RPMI7951 (cell line): ENCODE results near the gene DPF3. TPM values are rescaled to one million over a fixed set of nuclear protein-coding genes. Genes with fewer than 3 reads are reported as not detected.

Experiments
- DNase-seq: peaks from one replicate; pipeline ENCODE4 v3.0.0-alpha.2; 2012; ENCODE audit warnings: low read depth
- total RNA-seq: library from RNA; depleted of rRNA; stranded (reverse); fragments of >200 nt; shearing (Covaris generic); gene quantifications from 2 replicates; pipeline ENCODE4 v1.2.3, GENCODE V29; 2014

Gene DPF3
- total RNA-seq, 1 experiment from 2014 or later: 6.5 TPM

DNA sequence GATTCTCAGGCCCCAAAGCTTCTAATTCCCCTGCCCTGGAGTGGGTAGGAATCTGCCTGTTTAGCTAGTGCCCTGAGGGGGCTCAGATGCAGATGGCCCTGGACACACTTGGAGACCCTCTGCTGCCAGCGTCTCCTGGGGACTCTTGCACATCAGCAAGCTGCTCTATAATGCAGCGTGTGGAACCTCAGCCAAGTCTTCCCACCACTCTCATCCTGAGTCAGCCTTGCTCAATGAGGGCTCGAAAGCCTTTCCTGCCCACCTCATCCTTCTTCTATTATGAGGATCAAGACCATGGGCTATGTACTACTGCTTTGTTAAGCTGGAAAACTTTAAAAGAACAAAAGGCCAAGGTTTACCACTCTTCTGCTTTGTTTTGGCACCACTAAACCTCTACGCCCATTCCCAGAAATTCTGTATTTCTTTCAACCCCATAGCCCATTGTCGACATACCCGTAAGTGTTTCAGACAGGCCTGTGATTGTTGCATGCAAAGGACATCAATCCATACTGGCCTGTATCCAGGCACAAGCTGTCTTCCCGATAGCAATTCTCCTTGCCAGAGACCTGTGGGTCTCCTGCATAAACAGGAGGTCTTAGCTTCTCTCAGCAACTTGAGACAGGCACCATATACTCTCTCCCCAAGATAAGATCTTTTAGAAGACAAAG, 246.9 kb downstream of the DPF3 start:
- DNase-seq: peak; percentile 65

DNA sequence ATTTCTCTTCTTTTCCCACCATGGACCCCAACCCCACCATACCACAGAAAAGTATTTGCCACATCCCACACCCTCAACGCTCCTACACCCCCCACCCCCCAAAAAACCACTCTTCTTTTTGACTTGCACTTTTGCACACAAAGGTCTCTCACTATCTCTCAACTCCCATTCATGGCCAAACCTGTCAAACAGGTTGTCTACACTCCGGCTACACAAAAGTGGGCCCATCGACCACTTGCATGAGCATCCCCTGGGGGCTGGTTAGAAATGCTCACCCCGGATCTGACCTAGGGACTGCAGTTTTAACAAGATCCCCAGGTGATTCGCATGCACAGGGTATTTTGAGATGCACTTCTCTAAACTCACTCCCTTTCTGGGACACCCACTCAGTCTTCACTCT, 248.2 kb downstream of the DPF3 start:
- no peak for DNase-seq

DNA sequence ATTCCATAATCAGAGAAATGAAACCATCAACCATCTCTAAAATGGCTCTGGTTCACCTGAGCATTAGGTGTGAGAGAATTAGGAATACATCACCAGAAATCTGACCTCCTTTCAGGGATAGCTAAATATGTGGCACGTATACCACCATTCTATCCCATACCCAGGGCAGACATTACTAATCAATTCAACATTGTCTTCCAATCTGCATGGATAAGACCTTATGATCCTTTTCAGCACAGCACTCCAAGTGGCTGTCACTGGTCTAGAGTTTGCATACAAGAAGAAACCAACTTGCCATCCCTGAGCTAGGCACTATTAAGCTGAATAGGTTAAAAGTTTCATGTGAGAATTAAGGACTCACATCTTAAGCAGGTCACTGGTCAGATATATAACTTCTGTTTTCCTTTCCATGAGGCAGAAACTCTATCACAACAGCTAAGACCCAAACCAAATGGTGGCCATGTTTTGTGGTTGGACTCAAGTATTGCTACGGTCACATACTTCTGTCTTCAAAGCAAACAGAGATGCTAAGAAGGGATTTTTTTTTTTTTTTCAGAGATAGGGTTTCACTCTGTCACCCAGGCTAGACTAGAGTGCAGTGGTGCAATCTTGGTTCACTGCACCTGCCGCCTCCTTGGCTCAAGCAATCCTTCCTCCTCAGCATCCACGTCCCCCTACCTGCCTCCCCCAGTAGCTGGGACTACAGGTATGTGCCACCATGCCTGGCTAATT, 249.0 kb downstream of the DPF3 start:
- no peak for DNase-seq

DNA sequence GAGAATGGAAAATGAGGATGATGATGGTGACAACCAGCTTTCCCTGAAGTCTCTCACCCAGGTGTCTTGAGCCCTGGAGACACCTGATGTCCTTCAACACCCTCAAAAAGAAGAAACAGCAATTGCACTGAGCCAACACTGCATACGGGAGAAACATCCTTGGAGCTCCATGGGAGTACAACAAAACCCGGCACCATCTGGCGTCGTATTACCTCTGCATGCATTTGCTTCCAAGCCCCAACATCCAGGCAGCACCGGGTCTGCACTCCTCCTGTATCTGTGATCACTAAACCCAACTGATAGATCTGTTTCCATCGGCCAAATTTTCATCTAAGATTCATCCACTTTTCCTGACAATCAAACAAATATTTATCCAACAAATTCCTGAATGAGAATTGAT, 249.9 kb downstream of the DPF3 start:
- DNase-seq: no peak

DNA sequence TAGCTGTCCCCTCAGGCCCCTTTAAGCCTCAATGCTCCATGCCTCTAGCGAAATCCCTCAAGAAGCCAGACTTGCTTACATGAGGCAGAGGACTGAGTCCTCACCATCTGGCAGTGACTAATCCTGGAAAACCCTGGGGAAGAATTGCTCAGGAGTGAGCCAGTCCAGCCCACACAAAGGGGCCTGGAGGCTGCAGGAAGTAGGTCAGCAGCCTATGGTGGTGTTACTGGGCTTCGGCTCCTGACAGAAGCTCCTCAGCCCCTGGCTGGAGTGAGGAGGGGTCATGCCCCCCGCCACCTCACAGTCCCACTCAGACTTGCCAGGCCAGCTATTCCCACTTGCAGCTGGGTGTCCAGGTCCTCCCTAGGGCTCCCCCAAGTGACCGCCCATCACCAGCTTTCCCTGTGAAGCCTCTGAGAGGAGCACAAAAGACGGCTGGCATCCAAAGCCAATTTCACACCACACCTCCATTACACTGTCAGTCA, 250.5 kb downstream of the DPF3 start:
- peak; percentile 99 for DNase-seq

DNA sequence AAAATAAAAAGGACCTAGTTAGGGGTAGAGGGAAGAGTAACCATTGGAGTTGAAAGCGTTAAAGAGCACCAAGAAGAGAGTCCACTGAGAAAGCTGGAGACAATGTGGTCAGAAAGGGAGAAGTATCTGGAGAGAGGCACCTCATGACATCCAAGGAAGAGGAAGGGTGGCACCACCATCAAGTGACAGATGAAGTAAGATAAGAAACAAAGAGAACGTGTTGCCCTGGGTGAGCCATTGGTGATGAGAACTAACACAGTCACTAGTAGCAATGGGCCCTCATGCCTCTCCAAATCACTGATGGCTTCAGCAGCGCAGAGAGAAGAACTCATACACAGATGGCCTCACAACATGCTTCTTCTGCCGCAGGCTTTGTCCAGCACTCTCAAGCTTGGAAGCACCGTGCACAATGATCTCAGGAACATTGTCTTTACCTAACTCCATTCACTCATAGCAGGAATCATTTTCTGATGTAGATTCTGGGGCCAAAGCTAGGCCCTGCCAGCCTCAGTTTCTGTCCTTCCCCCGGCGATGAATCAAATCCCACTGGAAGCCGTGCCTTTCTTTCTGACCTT, 252.9 kb downstream of the DPF3 start:
- no peak for DNase-seq

DNA sequence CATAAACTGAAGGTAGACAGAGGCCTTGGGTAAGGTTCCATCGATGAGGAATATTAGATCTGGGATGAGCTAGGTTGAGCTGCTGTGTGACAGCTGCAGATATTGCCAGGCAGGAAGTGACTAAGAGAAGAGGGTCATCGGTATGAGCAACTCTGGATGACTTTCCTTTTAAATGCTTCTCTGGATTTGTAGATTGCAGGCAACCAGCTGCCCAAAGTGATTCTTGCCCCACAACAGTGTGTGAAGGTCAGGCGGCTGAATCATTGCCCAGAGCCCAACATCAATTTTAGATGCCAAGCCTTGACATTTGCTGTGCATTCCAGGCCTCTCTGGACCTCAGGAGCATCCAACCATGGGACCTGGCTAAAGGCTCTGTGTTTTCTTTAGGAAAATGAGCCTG, 255.9 kb downstream of the DPF3 start:
- peak; percentile 97 for DNase-seq

DNA sequence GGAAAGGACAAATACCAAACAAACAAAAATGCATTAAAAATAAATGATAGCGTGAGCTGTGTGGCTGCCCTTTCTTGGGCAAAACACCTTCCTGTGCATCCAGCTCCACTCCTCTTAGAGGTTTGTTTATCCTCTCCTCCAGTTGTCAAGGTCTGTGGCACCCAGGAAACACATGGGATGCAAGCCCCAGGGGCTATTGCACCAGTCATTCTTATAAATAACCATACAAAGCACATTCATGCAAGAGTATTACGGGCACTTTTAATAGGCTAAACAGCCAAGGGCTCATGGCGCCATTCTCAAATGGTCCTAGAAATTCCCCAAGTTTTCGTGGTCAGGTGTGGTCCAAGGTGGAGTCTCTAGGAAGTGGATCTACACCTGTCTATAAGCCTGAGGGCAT, 257.0 kb downstream of the DPF3 start:
- DNase-seq: peak; percentile 49

DNA sequence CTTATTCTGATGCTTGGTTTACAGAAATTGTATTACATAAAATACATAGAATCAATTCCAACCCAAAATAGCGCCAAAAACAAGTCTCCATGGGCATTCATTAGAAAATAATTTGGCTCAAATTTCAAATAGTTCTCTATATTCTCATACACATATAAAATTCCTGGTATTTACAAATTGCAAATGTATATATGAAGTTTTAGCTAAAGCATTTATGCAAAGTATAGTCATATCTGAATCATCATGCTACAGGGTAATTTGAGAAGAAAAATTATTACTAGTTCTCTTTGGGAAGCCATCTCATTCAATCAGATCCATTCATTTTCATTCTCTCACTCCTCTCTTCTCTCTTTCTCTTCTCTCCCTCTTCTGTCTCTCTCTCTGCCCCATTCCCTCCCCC, 257.8 kb downstream of the DPF3 start:
- DNase-seq: no peak

DNA sequence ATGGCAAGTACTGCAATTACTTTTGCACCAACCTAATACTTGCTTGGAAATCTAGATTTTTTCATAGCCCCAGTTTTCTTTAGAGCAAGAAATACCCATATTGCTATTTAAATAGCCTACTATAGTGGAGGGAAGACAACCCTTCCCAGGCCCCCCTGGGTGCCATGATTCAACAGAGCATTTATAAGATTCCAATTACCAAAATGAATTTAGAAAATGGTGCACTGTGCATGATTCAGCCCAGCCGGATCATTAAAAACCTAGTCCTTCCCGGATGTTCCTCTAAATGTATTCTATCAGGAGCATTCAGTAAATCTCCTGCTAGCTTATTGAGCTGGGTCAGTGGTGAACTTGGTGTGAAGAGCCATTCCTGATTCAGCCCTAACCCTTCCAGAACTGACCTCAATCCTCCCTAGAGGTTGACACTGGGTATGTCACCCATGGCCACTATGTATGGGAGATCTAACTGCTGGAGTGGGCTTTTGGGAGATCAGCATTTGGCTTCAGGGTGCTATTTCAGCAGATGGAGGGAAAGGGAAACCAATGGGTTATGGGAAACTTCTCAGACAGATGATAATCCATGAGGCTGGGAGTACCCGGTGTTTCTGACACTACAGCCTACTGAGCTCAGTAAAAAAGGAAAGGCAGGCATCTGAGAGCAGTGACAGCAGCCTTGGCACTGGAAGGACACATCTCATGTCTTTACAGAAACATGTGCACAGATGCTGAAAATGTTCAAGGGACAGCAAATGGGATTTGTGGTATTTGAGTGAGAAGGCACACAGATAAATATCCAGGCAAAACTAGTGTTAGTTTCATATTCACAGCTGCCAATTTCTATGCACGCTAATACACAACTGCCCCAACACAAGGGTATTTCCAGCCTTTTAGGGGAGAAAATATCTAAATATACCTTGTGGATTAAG, 258.9 kb downstream of the DPF3 start:
- peak; percentile 40 for DNase-seq

DNA sequence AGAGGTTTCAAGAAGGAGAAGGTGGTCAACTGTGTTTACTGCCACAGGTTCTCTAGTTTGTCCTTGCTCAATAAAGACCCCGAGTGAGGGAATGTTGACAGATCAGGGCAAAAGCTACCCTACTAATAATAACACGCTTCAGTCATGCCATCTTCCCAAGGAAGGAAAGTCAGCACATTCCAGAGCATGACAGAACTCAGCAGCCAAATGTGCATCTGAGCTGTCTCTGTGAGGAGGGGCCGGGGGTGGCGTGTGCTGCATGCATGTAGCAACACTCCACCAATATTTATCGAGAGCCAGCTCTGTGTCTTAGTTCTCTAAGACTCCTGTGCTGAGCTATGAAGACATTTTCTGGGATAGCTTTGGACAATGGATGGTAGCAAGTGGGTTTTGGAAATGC, 260.4 kb downstream of the DPF3 start:
- DNase-seq: no peak

DNA sequence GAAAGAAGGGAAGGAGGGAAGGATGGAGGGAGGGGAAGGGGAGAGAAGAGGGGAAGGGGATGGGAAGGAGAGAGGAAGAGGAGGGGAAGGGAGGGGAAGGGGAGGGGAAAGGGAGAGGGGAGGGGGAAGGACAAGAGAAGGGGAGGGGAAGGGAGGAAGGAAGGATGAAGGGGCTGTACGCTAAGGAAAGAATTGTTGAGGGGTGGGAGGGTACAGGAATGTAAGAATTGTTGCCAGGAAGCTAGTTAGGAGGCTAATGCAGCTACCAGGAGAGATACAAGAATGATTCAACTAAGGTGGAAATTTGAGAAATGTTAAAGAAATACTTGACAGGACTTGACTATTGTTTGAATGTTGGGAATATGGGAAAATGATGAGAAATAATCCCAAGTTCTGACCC, 261.2 kb downstream of the DPF3 start:
- no peak for DNase-seq

DNA sequence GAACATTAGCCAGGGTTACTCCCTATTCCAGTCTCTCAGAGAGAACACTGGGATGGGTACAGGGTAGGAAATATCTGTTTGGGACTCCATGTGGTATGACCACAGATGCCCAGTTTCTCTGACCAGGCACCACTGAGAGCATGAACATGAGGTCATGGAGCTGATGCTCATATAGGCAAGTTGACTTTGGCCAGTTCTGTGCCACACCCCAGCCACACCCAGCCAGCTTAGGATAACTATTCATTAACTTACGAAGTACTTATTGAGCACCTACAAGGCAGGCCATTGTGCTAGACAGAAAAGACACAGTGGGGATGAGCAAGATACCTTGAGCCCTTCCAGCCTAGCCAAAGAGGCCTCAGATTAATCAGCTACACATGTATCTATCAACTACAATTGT, 262.5 kb downstream of the DPF3 start:
- DNase-seq: no peak

DNA sequence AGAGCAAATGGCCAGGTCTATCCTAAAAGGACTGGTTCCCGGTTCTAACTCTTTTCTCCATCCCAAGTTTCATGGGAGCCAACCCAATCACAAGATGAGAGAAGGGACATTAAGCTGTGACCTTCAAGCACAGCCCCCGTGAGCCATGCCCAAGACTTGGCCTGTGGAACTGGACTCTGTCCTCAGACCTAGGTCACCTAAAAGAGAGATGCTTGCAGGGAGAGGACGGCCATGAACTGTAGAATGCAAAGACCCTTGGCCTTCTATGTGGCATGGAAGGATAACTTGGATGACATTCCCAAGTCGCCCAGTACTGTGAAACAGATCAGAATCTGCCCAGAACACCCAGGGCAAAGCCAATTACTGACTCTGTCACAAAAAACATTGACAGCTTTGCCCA, 263.5 kb downstream of the DPF3 start:
- no peak for DNase-seq

DNA sequence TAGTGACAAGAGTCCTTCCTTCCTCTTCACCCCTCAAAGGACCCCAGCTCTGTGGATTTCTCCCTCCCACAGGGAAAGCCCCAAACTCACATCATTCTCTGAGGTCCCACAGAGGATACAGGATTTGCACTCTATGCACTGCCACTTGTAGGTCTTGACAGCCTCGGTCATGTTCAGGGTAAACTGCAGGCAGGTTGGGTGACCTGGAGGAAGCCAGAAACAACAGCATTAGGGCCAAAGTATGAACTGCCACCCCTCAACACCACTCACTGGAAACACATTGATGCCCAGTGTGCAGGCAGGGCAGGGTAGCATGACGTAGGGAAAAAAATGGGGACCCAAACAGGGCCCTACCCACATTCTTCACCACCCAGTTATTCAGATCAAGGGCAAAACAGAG, 264.4 kb downstream of the DPF3 start:
- no peak for DNase-seq

DNA sequence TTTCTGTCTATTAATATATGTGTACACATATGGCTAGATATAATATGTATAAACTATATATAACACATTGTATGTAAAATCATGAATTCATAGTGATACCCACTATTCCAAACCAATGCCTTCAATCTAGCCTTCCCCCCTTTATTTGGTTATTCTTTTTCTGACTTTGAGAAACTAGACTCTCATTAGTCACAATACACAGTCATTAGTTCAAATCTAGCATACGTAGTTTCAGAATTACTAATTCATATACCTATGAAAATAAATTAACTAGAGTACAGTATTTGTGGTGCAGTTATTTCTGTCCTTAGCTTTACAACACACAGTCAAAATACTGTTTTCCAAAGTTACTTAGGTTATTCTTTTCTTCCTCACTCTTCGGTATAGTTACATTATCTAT, 268.2 kb downstream of the DPF3 start:
- DNase-seq: no peak

DNA sequence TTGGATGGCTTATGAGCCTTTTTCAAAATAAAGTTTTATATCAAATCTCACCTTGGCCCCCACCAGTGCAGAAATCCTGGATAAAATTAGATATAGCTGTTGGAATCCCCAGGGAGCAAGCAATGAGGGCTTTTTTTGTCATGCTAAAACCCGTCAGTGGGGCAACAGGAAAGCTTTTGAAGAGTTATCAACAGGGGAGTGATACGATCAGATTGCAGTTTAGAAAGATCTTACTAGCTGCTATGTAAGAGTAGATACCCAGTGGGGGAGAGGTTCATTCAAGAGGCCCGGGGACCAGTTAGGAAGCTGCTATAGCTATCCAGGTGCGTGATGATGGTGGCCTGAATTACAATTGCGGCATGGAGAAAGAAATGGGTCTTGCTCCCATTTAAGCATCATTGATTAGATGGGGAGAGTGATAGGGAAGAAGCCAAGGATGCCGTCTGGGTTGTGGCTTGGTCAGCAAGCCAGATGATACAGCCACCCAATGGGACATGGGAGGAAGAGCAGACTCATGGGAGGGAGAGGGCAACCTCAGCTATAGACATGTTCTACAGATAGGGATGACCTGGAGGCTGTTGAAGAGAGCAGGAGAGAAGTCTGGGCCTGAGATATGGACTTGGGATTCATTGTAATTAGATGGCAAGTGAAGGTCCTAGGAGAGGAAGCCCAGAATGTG, 272.4 kb downstream of the DPF3 start:
- no peak for DNase-seq

DNA sequence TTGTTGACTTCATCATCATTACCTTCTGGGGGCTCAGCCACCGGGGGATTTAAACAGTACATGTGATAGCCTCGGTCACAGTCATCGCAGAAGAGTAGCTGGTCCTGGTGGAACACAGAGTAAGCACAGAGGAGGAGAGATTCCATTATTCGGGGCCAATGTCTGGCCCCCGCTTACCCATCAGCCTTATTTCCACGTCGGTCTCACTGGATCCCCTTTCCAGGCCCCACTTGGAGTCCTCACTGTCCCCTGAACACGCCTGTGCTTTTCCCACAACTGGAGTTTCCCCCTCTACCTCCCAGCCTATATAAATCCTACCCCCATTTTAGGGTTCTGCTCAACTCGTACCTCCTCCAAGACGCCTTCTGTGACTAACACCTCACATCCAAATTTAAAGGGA, 274.0 kb downstream of the DPF3 start:
- DNase-seq: no peak

DNA sequence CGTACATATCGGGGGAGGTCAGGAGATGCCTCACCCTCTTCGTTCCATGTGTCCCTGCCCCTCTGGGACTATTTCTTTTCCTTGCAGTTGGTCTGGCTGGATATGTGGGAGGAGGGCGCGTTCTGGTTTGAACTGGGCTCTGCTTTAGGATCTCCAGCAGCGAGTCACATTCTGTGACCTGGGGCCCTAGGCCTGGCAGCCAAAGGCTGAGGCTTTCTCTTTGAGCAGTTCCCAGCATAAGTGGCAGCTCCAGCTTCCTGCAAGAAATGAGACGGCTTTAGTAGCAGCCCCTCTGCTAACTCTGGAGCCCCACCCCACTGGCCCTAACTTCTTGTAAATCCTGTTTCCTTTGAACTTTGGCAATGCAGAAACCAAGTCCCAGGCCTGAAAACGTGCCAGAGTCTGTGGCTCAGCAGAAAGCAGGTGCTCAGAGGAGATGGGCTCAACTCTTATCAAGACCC, 274.8 kb downstream of the DPF3 start:
- DNase-seq: peak; percentile 67

DNA sequence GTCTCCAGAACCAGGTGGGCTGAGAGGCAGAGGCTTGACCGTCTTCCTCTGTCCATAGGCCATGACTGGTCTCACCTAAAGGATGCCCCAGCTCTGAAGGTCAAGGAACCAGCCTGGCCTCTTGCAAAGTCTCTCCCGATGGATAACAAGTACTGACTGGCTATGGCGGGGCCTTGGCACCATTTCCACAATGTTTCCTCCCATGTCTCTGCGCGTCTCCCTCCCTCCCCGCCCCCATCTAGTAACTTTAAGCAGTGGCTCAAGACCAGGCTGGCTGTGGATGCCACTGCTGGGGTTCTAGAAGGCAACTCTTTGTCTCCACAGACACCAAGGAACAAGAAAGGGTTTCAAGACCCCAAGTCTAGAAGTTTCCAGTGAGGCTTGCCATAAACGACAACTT, 275.5 kb downstream of the DPF3 start:
- no peak for DNase-seq

DNA sequence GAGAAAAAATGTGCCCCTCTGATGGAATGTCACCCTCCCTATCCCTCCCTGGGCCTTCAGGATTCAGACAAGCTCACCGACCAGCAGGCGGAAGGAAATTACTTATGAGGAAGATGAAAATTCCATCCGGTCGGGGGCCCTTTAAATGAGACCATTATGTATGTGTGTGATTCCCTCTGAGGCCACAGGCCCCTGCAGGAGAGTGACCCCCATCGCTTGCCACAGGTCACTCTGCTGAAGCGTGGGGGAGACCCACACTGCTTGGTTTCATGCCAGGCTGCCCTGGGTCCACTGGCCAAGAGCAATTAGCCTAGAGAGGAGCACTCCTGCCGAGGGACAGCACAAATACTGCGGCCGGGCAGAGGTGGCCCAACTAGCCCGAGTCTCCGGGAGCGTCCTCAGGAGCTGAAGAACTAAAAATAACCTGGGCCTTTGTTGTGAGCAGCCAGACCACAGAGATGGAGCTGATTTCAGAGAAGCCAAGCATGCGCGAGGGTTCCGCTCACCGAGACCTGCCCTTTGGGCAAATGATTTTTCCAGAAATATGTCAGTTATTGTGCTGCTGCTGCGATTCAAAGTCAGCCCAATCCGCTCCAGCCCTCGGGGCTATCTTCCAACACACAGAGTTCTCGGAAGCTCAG, 276.4 kb downstream of the DPF3 start:
- DNase-seq: peak; percentile 98
